ENCODE results near the gene INO80D. TPM values are rescaled to one million over a fixed set of nuclear protein-coding genes. Genes with fewer than 3 reads are reported as not detected.

INO80D gene
- total and polyA plus RNA-seq, 2 of the 8 experiments (the other 6 are each of a cell fraction or from before 2014, with no cell fraction given): 6.2 to 37.4 TPM

- no peaks in the 10 kb centered on the region for H3K27me3 ChIP-seq (replicated peaks in 1 of 4; ENCODE audit: control insufficient read depth in 3 of 4, extremely low read depth in 1 of 4, insufficient read depth in 3 of 4, low read length in 3 of 4)
- no peak overlapping the region for H2AFZ ChIP-seq (ENCODE audit: low read length)
- no peak for FAIRE-seq
- peaks cover 8% of the 10 kb centered on the region for H3K23me2 ChIP-seq (ENCODE audit: low read depth, low read length)
- peak overlapping the region; percentile 91 for H4K91ac ChIP-seq (replicated peaks; ENCODE audit: insufficient read length, low read length)
- no peak overlapping the region for H3K56ac ChIP-seq (replicated peaks; ENCODE audit: insufficient read length, low read depth, low read length)
- no peaks in the 10 kb centered on the region for H3K9me3 ChIP-seq (ENCODE audit: insufficient read depth in 2 of 2, low read depth in 1 of 2, low read length in 1 of 2)
- H2BK15ac ChIP-seq (ENCODE audit: low read length): no peak overlapping the region
- peak overlapping the region in 2 of 4 experiments; percentile 37 to 49; a peak in 3 of 7 replicates for H3K9ac ChIP-seq (replicated peaks in 1 of 4; ENCODE audit: extremely low read depth in 1 of 4, low read depth in 3 of 4, low read length in 3 of 4)
- peak overlapping the region; percentile 61; the same call in 1 of the 2 replicates for H2BK12ac ChIP-seq (ENCODE audit: low read depth, low read length)
- H2AK5ac ChIP-seq (ENCODE audit: low read depth, low read length): no peak overlapping the region
- DNase-seq (ENCODE audit: low read depth in 1 of 2, low spot score in 2 of 2): no peak
- peaks cover 4 to 25% (median 18%) of the 10 kb centered on the region in 4 experiments; a peak in 6 of 7 replicates for H3K4me1 ChIP-seq (replicated peaks in 1 of 4; ENCODE audit: control insufficient read depth in 3 of 4, insufficient read depth in 4 of 4, low read length in 3 of 4)
- H4K20me1 ChIP-seq (replicated peaks in 1 of 2; ENCODE audit: control insufficient read depth in 1 of 2, insufficient read depth in 2 of 2, low read length in 2 of 2): no peaks in the 10 kb centered on the region
- ChIA-PET POLR2A (ENCODE audit: partially characterized antibody) (interaction anchor here (1.0 to 3.5 kb wide), 5 partner anchors 10 to 110 kb away, joined by 3 to 34 read pairs (median 5); partner anchors contain the start of genes EEF1B2 and NDUFS1), CTCF (ENCODE audit: partially characterized antibody) (interaction anchor here (2.2 kb wide), 1 partner anchor 77 kb away, joined by 6 read pairs; no protein-coding TSS in a partner anchor)
- peaks cover 0 to 69% of the 10 kb centered on the region in 2 experiments; a peak in 3 of 4 replicates for H3K79me2 ChIP-seq (ENCODE audit: control insufficient read depth in 1 of 2, insufficient read depth in 2 of 2, low read length in 2 of 2)
- peak overlapping the region; percentile 63 for H3K4ac ChIP-seq (replicated peaks; ENCODE audit: insufficient read length, low read depth, low read length)
- H3K18ac ChIP-seq (ENCODE audit: extremely low read depth, low read length): peak overlapping the region; percentile 82
- no peaks in the 10 kb centered on the region; the same call in 1 of the 2 replicates for H3K79me1 ChIP-seq (ENCODE audit: low read depth, low read length)
- no peak overlapping the region for H3K14ac ChIP-seq (ENCODE audit: insufficient read length)
- no peaks in the 10 kb centered on the region; a peak in 1 of 8 replicates for H3K36me3 ChIP-seq (ENCODE audit: control insufficient read depth in 2 of 4, insufficient read depth in 4 of 4, low read length in 3 of 4)
- peak overlapping the region; percentile 75 to 90 for H3K4me2 ChIP-seq (ENCODE audit: insufficient read depth in 1 of 2, low read depth in 2 of 2, low read length in 2 of 2)
- H3K27ac ChIP-seq (ENCODE audit: low read depth, low read length): peak overlapping the region; percentile 73; the same call in 1 of the 2 replicates
- H3K4me3 ChIP-seq (ENCODE audit: extremely low read depth in 1 of 4, insufficient read depth in 2 of 4, low read depth in 3 of 4, low read length in 4 of 4): peak overlapping the region; percentile 3 to 99 (median 94); a peak in 6 of 8 replicates
- no peak overlapping the region for H3K23ac ChIP-seq (ENCODE audit: insufficient read length)
- peak overlapping the region; percentile 51; the same call in 1 of the 2 replicates for H2BK20ac ChIP-seq (ENCODE audit: low read length)
- peak overlapping the region; percentile 91 for H4K5ac ChIP-seq (ENCODE audit: insufficient read length, low read depth, low read length)
- H4K8ac ChIP-seq (ENCODE audit: extremely low read depth, insufficient read depth, low read length): no peak overlapping the region
- 78% methylated on average over 4 of the region's 4 CpGs; no CpG with 5 or more reads in 1 of the 2 experiments for WGBS, 2 experiments (ENCODE audit: extremely low coverage in 1 of 2, insufficient coverage in 1 of 2, insufficient read length in 1 of 2, insufficient replicate concordance in 2 of 2, low coverage in 1 of 2, low lambda C conversion rate in 2 of 2, missing lambda C conversion rate in 1 of 2)
- peak overlapping the region; percentile 69; the same call in 1 of the 2 replicates for H2BK5ac ChIP-seq (ENCODE audit: low read depth, low read length)
- H2BK120ac ChIP-seq (replicated peaks; ENCODE audit: low read depth, low read length): peak overlapping the region; percentile 96
Observed at GRCh38 chr2:206082298-206082843, 3.6 kb downstream of the INO80D start.

All from H1 (cell line).